ENCODE data around the gene NRP1. TPM values are rescaled to one million over a fixed set of nuclear protein-coding genes. Genes with fewer than 3 reads are reported as not detected.

The NRP1 gene
- polyA plus RNA-seq, 1 of the 3 experiments (the other 2 are of a cell fraction): 129 TPM

- TF ChIP-seq REST (IDR thresholded peaks at IDR 0.05; ENCODE audit: low read depth, low read length) (no peak), GABPA (IDR thresholded peaks at IDR 0.05; ENCODE audit: low read depth) (no peak), PBX3 (IDR thresholded peaks at IDR 0.05) (peak; percentile 17; the same call in 1 of the 2 replicates), MEF2A (IDR thresholded peaks at IDR 0.05; ENCODE audit: borderline replicate concordance, low read depth) (no peak), NFIC (IDR thresholded peaks at IDR 0.05; ENCODE audit: borderline replicate concordance) (no peak), EP300 (IDR thresholded peaks at IDR 0.05; ENCODE audit: borderline replicate concordance in 1 of 2, low read depth in 1 of 2, low read length in 1 of 2) (no peak; a peak in 1 of 4 replicates), IRF3 (IDR thresholded peaks at IDR 0.05; ENCODE audit: low read depth, low read length) (no peak), USF1 (IDR thresholded peaks at IDR 0.05; ENCODE audit: borderline replicate concordance, low read depth) (no peak), FOSL2 (IDR thresholded peaks at IDR 0.05; ENCODE audit: borderline replicate concordance, low read depth) (peak; percentile 56; the same call in 1 of the 2 replicates), CHD2 (IDR thresholded peaks at IDR 0.05; ENCODE audit: low read length, partially characterized antibody) (no peak), NRF1 (IDR thresholded peaks at IDR 0.05; ENCODE audit: low read depth, low read length) (no peak), MAX (IDR thresholded peaks at IDR 0.05; ENCODE audit: low read depth) (no peak), TCF12 (IDR thresholded peaks at IDR 0.05) (peak; percentile 34)
These were observed 197.7 kb downstream of the NRP1 start (continued) for GRCh38 chr10:33136781-33137180.

GRCh38 chr10:33136271-33136670 lies 198.2 kb downstream of the NRP1 start:
- POLR2A ChIA-PET: no interaction called here
- Histone ChIP-seq H3K27ac (ENCODE audit: low read depth in 2 of 2, low read length in 1 of 2) (peak overlapping the region in 1 of 2 experiments; percentile 31; a peak in 2 of 4 replicates), H3K79me2 (ENCODE audit: insufficient read depth) (no peaks in the 10 kb centered on the region), H3K9ac (no peak overlapping the region), H3K9me2 (no peaks in the 10 kb centered on the region), H2AFZ (ENCODE audit: low read depth) (no peak overlapping the region), H3K27me3 (ENCODE audit: insufficient read depth) (no peaks in the 10 kb centered on the region), H3K9me3 (no peaks in the 10 kb centered on the region), H3F3A (replicated peaks; ENCODE audit: insufficient read depth) (peaks cover 23% of the 10 kb centered on the region), H4K20me1 (ENCODE audit: insufficient read depth) (no peaks in the 10 kb centered on the region), H3K36me3 (replicated peaks in 1 of 2; ENCODE audit: control insufficient read depth in 1 of 2, insufficient read depth in 2 of 2, low read length in 1 of 2) (no peaks in the 10 kb centered on the region), H3K4me2 (peak overlapping the region; percentile 12; the same call in 1 of the 2 replicates), H3K4me1 (ENCODE audit: control insufficient read depth in 1 of 2, insufficient read depth in 2 of 2, low read depth in 1 of 2, low read length in 1 of 2) (peaks cover 7 to 21% of the 10 kb centered on the region in 2 experiments; a peak in 2 of 4 replicates), H3K4me3 (ENCODE audit: low read depth in 2 of 2, low read length in 1 of 2) (no peak overlapping the region)
- CTCF ChIA-PET: interaction anchor here (1.1 kb wide), 1 partner anchor 12 kb away, joined by 3 read pairs; no protein-coding TSS in a partner anchor
- DNase-seq: no peak
- TF ChIP-seq NFIC (IDR thresholded peaks at IDR 0.05; ENCODE audit: borderline replicate concordance) (no peak), USF1 (IDR thresholded peaks at IDR 0.05; ENCODE audit: borderline replicate concordance, low read depth) (no peak), RCOR1 (IDR thresholded peaks at IDR 0.05; ENCODE audit: low read length) (no peak), IRF3 (IDR thresholded peaks at IDR 0.05; ENCODE audit: low read depth, low read length) (no peak), YY1 (IDR thresholded peaks at IDR 0.05; ENCODE audit: low read depth) (no peak), MEF2A (IDR thresholded peaks at IDR 0.05; ENCODE audit: borderline replicate concordance, low read depth) (no peak), CHD2 (IDR thresholded peaks at IDR 0.05; ENCODE audit: low read length, partially characterized antibody) (no peak), CTCF (IDR thresholded peaks at IDR 0.05) (no peak), FOXJ3 (CRISPR knock-in tag; IDR thresholded peaks at IDR 0.05) (no peak), EP300 (IDR thresholded peaks at IDR 0.05; ENCODE audit: borderline replicate concordance in 1 of 2, low read depth in 1 of 2, low read length in 1 of 2) (no peak), NRF1 (IDR thresholded peaks at IDR 0.05; ENCODE audit: low read depth, low read length) (no peak), RAD21 (IDR thresholded peaks at IDR 0.05; ENCODE audit: low read length) (no peak), JUND (IDR thresholded peaks at IDR 0.05) (no peak)
- 81% methylated on average over 3 of the region's 3 CpGs for WGBS (ENCODE audit: low lambda C conversion rate)

Data from SK-N-SH (cell line).